Measurements from ENCODE around the gene ZNF683. TPM values are rescaled to one million over a fixed set of nuclear protein-coding genes. Genes with fewer than 3 reads are reported as not detected.

Gene ZNF683
- polyA plus RNA-seq, 1 donor from 2014 or later = not detected

DNA sequence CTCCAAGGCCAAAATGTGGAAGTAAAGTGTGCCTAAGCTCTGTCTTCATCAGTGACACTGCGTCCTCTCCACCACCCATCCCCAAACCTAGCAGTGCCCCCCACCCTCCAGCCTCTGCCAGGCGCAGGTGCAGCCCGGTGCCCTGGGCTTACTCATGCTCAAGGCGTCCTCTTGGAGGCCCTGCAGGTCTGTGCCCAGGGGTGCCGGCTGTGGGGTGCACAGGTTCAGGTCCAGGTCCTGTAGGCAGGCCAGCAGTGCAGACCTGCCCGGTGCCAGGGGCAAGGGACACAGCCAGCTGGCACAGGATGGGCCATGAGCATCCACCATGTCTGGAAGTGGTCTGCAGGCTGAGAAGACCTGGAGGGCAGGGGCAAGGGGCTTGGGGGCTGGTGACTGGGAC is 5.1 kb downstream of the ZNF683 start:
- Histone ChIP-seq H2AFZ (ENCODE audit: low read depth, low read length) (no peak overlapping the region), H3K9ac (ENCODE audit: low read length) (no peak overlapping the region), H3K4me3 (ENCODE audit: low read length) (no peak overlapping the region), H3K9me3 (ENCODE audit: low read length) (no peaks in the 10 kb centered on the region), H3K4me2 (ENCODE audit: low read length) (no peak overlapping the region), H3K79me2 (replicated peaks; ENCODE audit: insufficient read depth, low read length) (no peaks in the 10 kb centered on the region), H4K20me1 (ENCODE audit: insufficient read depth) (no peaks in the 10 kb centered on the region), H3F3A (ENCODE audit: insufficient read depth, low read length, poor library complexity, severe bottlenecking) (no peaks in the 10 kb centered on the region), H3K27ac (ENCODE audit: low read length) (no peak overlapping the region), H3K36me3 (ENCODE audit: insufficient read depth, low read length) (no peaks in the 10 kb centered on the region), H3K27me3 (ENCODE audit: insufficient read depth, low read depth, low read length) (no peaks in the 10 kb centered on the region), H3K9me2 (ENCODE audit: insufficient read depth, low read length) (no peaks in the 10 kb centered on the region)
- TF ChIP-seq CTCF (IDR thresholded peaks at IDR 0.05; ENCODE audit: poor library complexity, severe bottlenecking) = no peak
- TF ChIP-seq, protein P1, sequence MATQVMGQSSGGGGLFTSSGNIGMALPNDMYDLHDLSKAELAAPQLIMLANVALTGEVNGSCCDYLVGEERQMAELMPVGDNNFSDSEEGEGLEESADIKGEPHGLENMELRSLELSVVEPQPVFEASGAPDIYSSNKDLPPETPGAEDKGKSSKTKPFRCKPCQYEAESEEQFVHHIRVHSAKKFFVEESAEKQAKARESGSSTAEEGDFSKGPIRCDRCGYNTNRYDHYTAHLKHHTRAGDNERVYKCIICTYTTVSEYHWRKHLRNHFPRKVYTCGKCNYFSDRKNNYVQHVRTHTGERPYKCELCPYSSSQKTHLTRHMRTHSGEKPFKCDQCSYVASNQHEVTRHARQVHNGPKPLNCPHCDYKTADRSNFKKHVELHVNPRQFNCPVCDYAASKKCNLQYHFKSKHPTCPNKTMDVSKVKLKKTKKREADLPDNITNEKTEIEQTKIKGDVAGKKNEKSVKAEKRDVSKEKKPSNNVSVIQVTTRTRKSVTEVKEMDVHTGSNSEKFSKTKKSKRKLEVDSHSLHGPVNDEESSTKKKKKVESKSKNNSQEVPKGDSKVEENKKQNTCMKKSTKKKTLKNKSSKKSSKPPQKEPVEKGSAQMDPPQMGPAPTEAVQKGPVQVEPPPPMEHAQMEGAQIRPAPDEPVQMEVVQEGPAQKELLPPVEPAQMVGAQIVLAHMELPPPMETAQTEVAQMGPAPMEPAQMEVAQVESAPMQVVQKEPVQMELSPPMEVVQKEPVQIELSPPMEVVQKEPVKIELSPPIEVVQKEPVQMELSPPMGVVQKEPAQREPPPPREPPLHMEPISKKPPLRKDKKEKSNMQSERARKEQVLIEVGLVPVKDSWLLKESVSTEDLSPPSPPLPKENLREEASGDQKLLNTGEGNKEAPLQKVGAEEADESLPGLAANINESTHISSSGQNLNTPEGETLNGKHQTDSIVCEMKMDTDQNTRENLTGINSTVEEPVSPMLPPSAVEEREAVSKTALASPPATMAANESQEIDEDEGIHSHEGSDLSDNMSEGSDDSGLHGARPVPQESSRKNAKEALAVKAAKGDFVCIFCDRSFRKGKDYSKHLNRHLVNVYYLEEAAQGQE (IDR thresholded peaks at IDR 0.05; ENCODE audit: borderline replicate concordance) = no peak
- no peak for TF ChIP-seq EZH2 (IDR thresholded peaks at IDR 0.05; ENCODE audit: borderline replicate concordance, insufficient read depth, low read length, poor library complexity, severe bottlenecking)
- no peak for TF ChIP-seq SMC3 (conservative IDR thresholded peaks at IDR 0.05; ENCODE audit: poor library complexity)
- TF ChIP-seq RAD21 (conservative IDR thresholded peaks at IDR 0.05) = no peak
- no peak for TF ChIP-seq POLR2AphosphoS5 (IDR thresholded peaks at IDR 0.05)
- no peak for TF ChIP-seq MXI1 (conservative IDR thresholded peaks at IDR 0.05; ENCODE audit: poor library complexity, severe bottlenecking)
- no peak for TF ChIP-seq EP300 (conservative IDR thresholded peaks at IDR 0.05; ENCODE audit: poor library complexity, severe bottlenecking)
- TF ChIP-seq TAF1 (IDR thresholded peaks at IDR 0.05; ENCODE audit: low read depth) = no peak

- Histone ChIP-seq H3K9me3 (ENCODE audit: low read length) (no peaks in the 10 kb centered on the region), H2AFZ (ENCODE audit: low read depth, low read length) (no peak overlapping the region), H3K9me2 (ENCODE audit: insufficient read depth, low read length) (no peaks in the 10 kb centered on the region)
These were observed 7.6 kb downstream of the ZNF683 start for GRCh38 chr1:26364956-26365355.

More at GRCh38 chr1:26364956-26365355, 7.6 kb downstream of the ZNF683 start:
- Histone ChIP-seq H3K9ac (ENCODE audit: low read length) (no peak overlapping the region), H3K4me3 (ENCODE audit: low read length) (no peak overlapping the region), H3K36me3 (ENCODE audit: insufficient read depth, low read length) (no peaks in the 10 kb centered on the region), H3K79me2 (replicated peaks; ENCODE audit: insufficient read depth, low read length) (no peaks in the 10 kb centered on the region), H4K20me1 (ENCODE audit: insufficient read depth) (no peaks in the 10 kb centered on the region), H3K27me3 (ENCODE audit: insufficient read depth, low read depth, low read length) (peaks cover 10% of the 10 kb centered on the region), H3K27ac (ENCODE audit: low read length) (no peak overlapping the region), H3K4me2 (ENCODE audit: low read length) (no peak overlapping the region), H3F3A (ENCODE audit: insufficient read depth, low read length, poor library complexity, severe bottlenecking) (no peaks in the 10 kb centered on the region)
- TF ChIP-seq, protein P1 (IDR thresholded peaks at IDR 0.05; ENCODE audit: borderline replicate concordance) = no peak
- no peak for TF ChIP-seq SMC3 (conservative IDR thresholded peaks at IDR 0.05; ENCODE audit: poor library complexity)
- no peak for TF ChIP-seq EZH2 (IDR thresholded peaks at IDR 0.05; ENCODE audit: borderline replicate concordance, insufficient read depth, low read length, poor library complexity, severe bottlenecking)
- TF ChIP-seq TAF1 (IDR thresholded peaks at IDR 0.05; ENCODE audit: low read depth) = no peak
- TF ChIP-seq POLR2AphosphoS5 (IDR thresholded peaks at IDR 0.05) = no peak

All from neural cell (in vitro differentiated cells).